T-cell (primary cell): ENCODE data around the gene FOXP4. TPM values are rescaled to one million over a fixed set of nuclear protein-coding genes. Genes with fewer than 3 reads are reported as not detected.

Experiments
- ATAC-seq, 4 experiments: fragments of 200-7000 bp in 3 of 4; fragments of 150-1000 bp in 1 of 4; cut with Tn5 transposase; replicated peaks in 1 of 4; 1 replicate in 3 of 4; 2 replicates in 1 of 4; pipeline ENCODE4 v1.10.0; 2021; ENCODE audit warnings: moderate library complexity in 3 of 4, mild to moderate bottlenecking in 2 of 4, moderate number of reproducible peaks in 1 of 4
- CTCF ChIA-PET, 2 donors: fragments of 300-600 bp; sonication (Branson Sonifier 250); formaldehyde crosslinking; loops; one replicate each; lab custom pipeline; 2022; ENCODE audit warnings: antibody characterized with exemption in 2 of 2; lab: Charles Lee
- POLR2A ChIA-PET, 2 donors: fragments of 300-600 bp; sonication (Branson Sonifier 250); formaldehyde crosslinking; loops; one replicate each; lab custom pipeline; 2022; ENCODE audit warnings: antibody characterized with exemption in 2 of 2; lab: Charles Lee
- DNase-seq, 35 experiments: peaks; one replicate each; pipeline versions ENCODE4 v3.0.0 to v3.0.0-alpha.2; 2013 to 2023
- H3K27ac ChIP-seq: one replicate; pipeline ENCODE4 v1.5.1; 2013; ENCODE audit warnings: low read length
- H3K27me3 ChIP-seq, 2 experiments: replicated peaks in 1 of 2; 1 replicate in 1 of 2; 2 replicates in 1 of 2; pipeline versions ENCODE4 v1.6.1 to v1.7.0; 2013; ENCODE audit warnings: low read length in 1 of 2, mixed read lengths in 1 of 2; ENCODE audit not compliant: control insufficient read depth in 2 of 2, insufficient read depth in 2 of 2; ENCODE audit errors: extremely low read depth in 1 of 2
- H3K36me3 ChIP-seq, 2 donors: 1 replicate in 1 of 2; 2 replicates in 1 of 2; pipeline versions ENCODE4 v1.6.1 to v1.7.0; 2013; ENCODE audit warnings: low read length in 1 of 2; ENCODE audit not compliant: control insufficient read depth in 2 of 2, insufficient read depth in 1 of 2; ENCODE audit errors: extremely low read depth in 1 of 2
- H3K4me1 ChIP-seq, 2 experiments: 1 replicate in 1 of 2; 2 replicates in 1 of 2; pipeline versions ENCODE4 v1.6.1 to v1.7.0; 2013; ENCODE audit warnings: low read length in 2 of 2, mixed read lengths in 1 of 2; ENCODE audit not compliant: insufficient read depth in 2 of 2, control insufficient read depth in 1 of 2; ENCODE audit errors: extremely low read depth in 1 of 2
- H3K4me3 ChIP-seq, 2 donors: 1 replicate in 1 of 2; 2 replicates in 1 of 2; pipeline versions ENCODE4 v1.5.1 to v1.7.0; 2013; ENCODE audit warnings: mild to moderate bottlenecking in 2 of 2, low read length in 1 of 2, moderate library complexity in 1 of 2; ENCODE audit not compliant: control insufficient read depth in 1 of 2; ENCODE audit errors: extremely low read depth in 1 of 2
- H3K9me3 ChIP-seq: 2 replicates; pipeline ENCODE4 v1.7.0; 2013
- H3K27ac Mint-ChIP-seq, 2 donors: one replicate each; pipeline ENCODE4 v1.8.0; 2020 to 2021; ENCODE audit warnings: mild to moderate bottlenecking in 2 of 2, mixed read lengths in 2 of 2
- H3K27me3 Mint-ChIP-seq, 2 donors: one replicate each; pipeline ENCODE4 v1.8.0; 2021 to 2022; ENCODE audit warnings: mixed read lengths in 2 of 2
- H3K36me3 Mint-ChIP-seq: one replicate; pipeline ENCODE4 v1.8.0; 2021; ENCODE audit warnings: mixed read lengths
- H3K4me1 Mint-ChIP-seq, 3 donors: one replicate each; pipeline ENCODE4 v1.8.0; 2020 to 2022; ENCODE audit warnings: mixed read lengths in 3 of 3, mild to moderate bottlenecking in 1 of 3
- H3K4me3 Mint-ChIP-seq, 3 donors: one replicate each; pipeline ENCODE4 v1.8.0; 2020 to 2022; ENCODE audit warnings: mild to moderate bottlenecking in 3 of 3, mixed read lengths in 3 of 3, moderate library complexity in 3 of 3
- H3K9me3 Mint-ChIP-seq, 3 donors: one replicate each; pipeline ENCODE4 v1.8.0; 2020 to 2022; ENCODE audit warnings: mixed read lengths in 3 of 3
- WGBS: methylation state at CpG from one replicate; pipeline ENCODE4 v1.1.5; 2013; ENCODE audit warnings: missing lambda C conversion rate; ENCODE audit not compliant: insufficient coverage; 5-methylcytosine and 5-hydroxymethylcytosine counted together
- total RNA-seq, 35 experiments: library from RNA in 6 of 35; stranded (reverse) in 6 of 35; fragments of 120-200 nt in 1 of 35; gene quantifications; one replicate each; pipeline versions ENCODE4 v1.2.1 to v1.2.4 and lab custom pipeline; 2013 to 2026

The FOXP4 gene
- total RNA-seq, 5 donors from 2014 or later (not counting 1 experiment from before 2014, with no cell fraction given): 4.6 to 10.1 (median 9.5) TPM

DNA sequence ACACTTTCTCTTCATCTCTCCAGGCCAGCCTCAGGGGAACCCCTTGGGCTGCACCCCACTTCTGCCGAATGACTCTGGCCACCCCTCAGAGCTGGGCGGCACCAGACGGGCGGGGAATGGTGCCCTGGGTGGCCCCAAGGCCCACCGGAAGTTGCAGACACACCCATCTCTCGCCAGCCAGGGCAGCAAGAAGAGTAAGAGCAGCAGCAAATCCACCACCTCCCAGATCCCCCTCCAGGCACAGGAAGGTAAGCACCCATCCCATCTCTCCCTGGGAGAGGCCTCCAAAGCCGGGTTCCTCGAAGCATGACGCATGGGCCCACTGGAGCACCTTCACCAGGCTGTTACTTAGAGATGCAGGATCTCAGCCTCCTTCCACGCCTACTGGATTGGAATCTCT lies 103.4 kb downstream of the FOXP4 start:
- ChIA-PET POLR2A (no interaction called here), CTCF (no interaction called here)
- Mint-ChIP-seq H3K27ac (no peak overlapping the region), H3K9me3 (no peaks in the 10 kb centered on the region), H3K36me3 (no peaks in the 10 kb centered on the region), H3K4me3 (no peak overlapping the region), H3K27me3 (peaks cover 7 to 23% of the 10 kb centered on the region in 2 donors), H3K4me1 (no peaks in the 10 kb centered on the region)
- no peaks in the 10 kb centered on the region for H3K9me3 ChIP-seq
- H3K27ac ChIP-seq: no peak overlapping the region
- WGBS: 80% methylated on average over 6 of the region's 10 CpGs
- no peaks in the 10 kb centered on the region for H3K36me3 ChIP-seq
- DNase-seq: no peak
- H3K27me3 ChIP-seq: peaks cover 0 to 45% of the 10 kb centered on the region in 2 experiments
- ATAC-seq: no peak
- H3K4me3 ChIP-seq: no peak overlapping the region
- no peaks in the 10 kb centered on the region for H3K4me1 ChIP-seq

GRCh38 chr6:41650120-41650519 lies 103.9 kb downstream of the FOXP4 start:
- no peaks in the 10 kb centered on the region for H3K9me3 Mint-ChIP-seq
- H3K4me3 ChIP-seq: no peak overlapping the region
- H3K9me3 ChIP-seq: no peaks in the 10 kb centered on the region
- ChIA-PET POLR2A (no interaction called here), CTCF (no interaction called here)
- H3K36me3 Mint-ChIP-seq: no peaks in the 10 kb centered on the region
- H3K27me3 Mint-ChIP-seq: peaks cover 7 to 24% of the 10 kb centered on the region in 2 donors
- no peak overlapping the region for H3K4me3 Mint-ChIP-seq
- DNase-seq: no peak
- 63% methylated on average over 1 of the region's 2 CpGs for WGBS
- H3K27ac Mint-ChIP-seq: no peak overlapping the region
- peaks cover 0 to 46% of the 10 kb centered on the region in 2 experiments for H3K27me3 ChIP-seq
- no peaks in the 10 kb centered on the region for H3K4me1 Mint-ChIP-seq
- H3K4me1 ChIP-seq: no peaks in the 10 kb centered on the region
- ATAC-seq: no peak
- H3K27ac ChIP-seq: no peak overlapping the region
- H3K36me3 ChIP-seq: no peaks in the 10 kb centered on the region

- no peak for ATAC-seq
- WGBS: 83% methylated on average over 9 of the region's 11 CpGs
- no peak overlapping the region for H3K27ac ChIP-seq
- H3K9me3 ChIP-seq: no peaks in the 10 kb centered on the region
- no peak overlapping the region for H3K4me3 Mint-ChIP-seq
- ChIA-PET CTCF (no interaction called here), POLR2A (no interaction called here)
- H3K27me3 Mint-ChIP-seq: peaks cover 0 to 21% of the 10 kb centered on the region in 2 donors
- no peaks in the 10 kb centered on the region for H3K36me3 ChIP-seq
- no peak for DNase-seq
- no peaks in the 10 kb centered on the region for H3K4me1 ChIP-seq
- H3K4me1 Mint-ChIP-seq: no peaks in the 10 kb centered on the region
- no peaks in the 10 kb centered on the region for H3K9me3 Mint-ChIP-seq
- peak overlapping the region in 1 of 2 donors; percentile 6 for H3K27ac Mint-ChIP-seq
- no peak overlapping the region for H3K4me3 ChIP-seq
- no peaks in the 10 kb centered on the region for H3K36me3 Mint-ChIP-seq
- H3K27me3 ChIP-seq: peaks cover 0 to 48% of the 10 kb centered on the region in 2 experiments
These were observed 105.2 kb downstream of the FOXP4 start for GRCh38 chr6:41651246-41651961.

Other genes starting within 250 kb of the FOXP4 start
- not detected for gene NCR2, start 210.8 kb upstream of the FOXP4 start, total RNA-seq
- not detected for gene MDFI, start 92.1 kb downstream of the FOXP4 start, total RNA-seq
- gene TFEB, start 189.2 kb downstream of the FOXP4 start, total RNA-seq: 10 to 100 TPM; 18.9 to 28.1 (median 19.5) TPM
- gene PGC, start 201.0 kb downstream of the FOXP4 start, total RNA-seq: under 1 TPM in 3 of 5 donors, not detected in 2; 0.58 to 0.86 (median 0.70) TPM
- gene FRS3, start 233.5 kb downstream of the FOXP4 start, total RNA-seq: 10 to 100 TPM in 1 of 5 donors, 1 to 10 TPM in 4; 5.2 to 10.4 (median 8.9) TPM
- gene PRICKLE4, start 234.4 kb downstream of the FOXP4 start, total RNA-seq: under 1 TPM in 2 of 5 donors, not detected in 3; 0.44 to 0.60 TPM
- 100 to 1,000 TPM; 124 to 131 (median 127) TPM for gene TOMM6, start 241.3 kb downstream of the FOXP4 start, total RNA-seq